SKM-1 treated with dmso at 0.1 percent for 144 hours (cell line): Measurements from ENCODE around the gene ANKIB1.
"Not testable (repeated sequence)": the region's sequence is repeated elsewhere in the genome, so short reads cannot be mapped to it uniquely, and the experiment has no call there.

Experiments used
- DNase-seq: peaks from one replicate; lab custom pipeline; 2025; ENCODE audit not compliant: unreplicated experiment; lab: John Stamatoyannopoulos, UW

The ANKIB1 gene

GRCh38 chr7:92325173-92325572, 79.4 kb downstream of the ANKIB1 start:
- no peak for DNase-seq

GRCh38 chr7:92325858-92326257, 80.1 kb downstream of the ANKIB1 start:
- DNase-seq: no peak

DNA sequence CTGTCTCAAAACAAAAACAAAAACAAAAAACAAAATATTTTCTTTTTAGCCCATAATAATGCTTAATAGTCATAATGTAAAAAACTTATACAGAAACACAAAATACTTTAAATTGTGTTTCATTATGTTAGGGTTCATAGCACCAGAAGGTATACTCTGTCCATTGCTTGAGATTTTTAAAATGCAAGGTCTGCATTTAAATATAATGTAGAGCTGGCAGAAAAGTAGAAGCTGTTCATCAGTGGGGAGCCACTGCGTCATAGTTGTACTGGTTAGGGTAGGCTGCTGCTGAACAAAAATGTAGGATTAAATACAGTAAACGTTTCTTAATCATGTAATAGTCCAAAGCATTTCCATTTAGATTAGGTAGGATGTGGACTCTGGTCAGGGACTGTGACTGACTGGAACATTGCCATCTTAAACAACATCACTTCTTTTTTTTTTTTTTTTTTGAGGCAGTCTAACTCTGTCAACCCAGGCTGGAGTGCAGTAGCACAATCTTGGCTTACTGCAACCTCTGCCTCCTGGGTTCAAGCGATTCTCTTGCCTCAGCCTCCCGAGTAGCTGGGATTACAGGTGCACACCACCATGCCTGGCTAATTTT, 85.2 kb downstream of the ANKIB1 start:
- DNase-seq: no peak

DNA sequence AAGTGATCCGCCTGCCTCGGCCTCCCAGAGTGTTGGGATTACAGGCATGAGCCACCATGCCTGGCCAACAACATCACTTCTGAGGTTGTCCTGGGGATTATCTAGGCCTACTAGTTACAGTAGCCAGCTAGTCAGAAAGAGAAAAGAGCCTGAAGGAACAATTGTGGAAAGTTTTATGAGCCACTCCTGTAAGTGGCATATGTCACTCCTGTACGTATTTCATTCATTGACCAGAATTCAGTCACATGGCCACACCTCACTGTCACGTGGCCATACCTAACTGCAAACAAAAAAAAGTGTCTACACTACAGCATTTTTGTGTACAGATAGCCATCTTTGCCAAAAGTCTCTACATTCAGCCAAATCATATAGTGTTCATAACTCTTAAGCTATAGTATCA, 85.7 kb downstream of the ANKIB1 start:
- DNase-seq: no peak

DNA sequence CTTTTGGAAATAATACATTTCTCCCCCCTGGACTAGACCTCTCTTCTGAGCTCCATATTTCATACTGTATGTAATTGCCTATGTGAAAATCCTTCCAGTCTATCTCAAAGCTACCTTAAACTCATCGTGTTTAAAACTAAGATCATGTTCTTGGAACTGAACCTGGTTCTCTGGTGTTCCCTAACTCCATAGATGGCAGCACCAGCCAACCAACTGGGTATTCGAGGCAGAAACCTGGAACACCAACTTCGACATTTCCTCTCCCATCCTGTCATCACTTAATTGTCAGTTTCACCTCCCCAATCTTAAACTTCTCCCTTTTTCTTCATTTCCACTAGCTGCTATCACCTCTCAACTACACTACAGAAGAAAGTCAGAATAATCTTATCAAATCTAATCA, 87.0 kb downstream of the ANKIB1 start:
- no peak for DNase-seq

GRCh38 chr7:92333866-92334265, 88.1 kb downstream of the ANKIB1 start:
- DNase-seq: no peak

GRCh38 chr7:92335574-92335973, 89.8 kb downstream of the ANKIB1 start:
- DNase-seq: no peak

- no peak for DNase-seq
Observed at GRCh38 chr7:92336662-92337340, 91.0 kb downstream of the ANKIB1 start.

DNA sequence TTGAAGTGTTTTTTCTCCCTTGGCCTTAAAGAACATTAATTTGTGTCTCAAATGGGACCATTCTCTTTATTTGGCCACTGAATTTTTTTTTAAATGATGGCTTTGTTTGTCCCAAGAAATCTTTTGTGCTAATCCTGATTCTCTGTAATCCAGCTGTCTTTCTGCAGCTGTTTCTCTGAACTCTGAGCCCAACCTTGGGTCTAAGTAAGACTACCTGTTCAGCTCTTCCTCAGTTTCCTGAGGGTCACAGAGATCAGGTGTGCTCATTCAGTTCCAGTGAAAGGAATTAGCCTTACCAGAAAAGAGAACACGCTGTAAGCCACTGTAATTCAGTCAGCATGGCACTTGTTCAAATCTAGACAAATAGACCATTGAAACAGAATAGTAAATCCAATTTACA, 94.2 kb downstream of the ANKIB1 start:
- DNase-seq: no peak

GRCh38 chr7:92343714-92344113, 97.9 kb downstream of the ANKIB1 start:
- DNase-seq: no peak

DNA sequence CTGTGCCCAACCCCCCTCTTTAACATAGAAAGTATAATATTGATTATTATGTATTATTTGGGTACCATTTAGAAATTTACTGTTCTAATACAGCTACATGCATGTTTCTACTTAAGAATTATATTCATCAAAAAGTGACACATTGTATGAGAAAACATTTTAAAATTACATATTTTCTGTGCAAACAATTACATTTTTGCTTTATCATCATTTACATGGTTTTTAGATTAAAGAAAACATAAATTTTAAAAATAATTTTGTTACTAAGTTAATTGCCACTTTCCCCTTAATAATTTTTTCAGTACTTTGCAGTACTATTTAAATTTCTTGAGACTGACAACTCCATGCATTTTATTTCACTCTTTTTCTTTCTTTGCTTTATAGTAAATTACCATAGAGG, 106.2 kb downstream of the ANKIB1 start:
- DNase-seq: no peak

GRCh38 chr7:92354214-92354613, 108.4 kb downstream of the ANKIB1 start:
- DNase-seq: no peak

- no peak for DNase-seq
Observed at GRCh38 chr7:92356406-92356805, 110.6 kb downstream of the ANKIB1 start.

DNA sequence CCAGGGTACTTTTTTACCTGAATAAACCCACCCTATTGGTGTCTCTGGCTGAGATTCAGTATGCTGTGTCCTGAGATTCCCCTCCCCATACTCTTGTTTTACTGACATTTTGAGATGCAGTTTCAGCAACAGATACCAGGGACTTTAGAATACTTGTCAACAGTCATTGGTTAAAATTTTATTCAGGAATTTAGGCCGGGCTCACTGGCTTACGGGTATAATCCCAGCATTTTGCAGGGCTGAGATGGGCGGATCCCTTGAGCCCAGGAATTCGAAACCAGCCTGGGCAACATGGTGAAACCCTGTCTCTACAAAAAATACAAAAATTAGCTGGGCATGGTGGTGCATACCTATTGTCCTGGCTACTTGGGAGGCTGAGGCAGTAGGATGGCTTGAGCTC, 111.5 kb downstream of the ANKIB1 start:
- DNase-seq: no peak

- DNase-seq: not testable (repeated sequence)
Observed at GRCh38 chr7:92359179-92359578, 113.4 kb downstream of the ANKIB1 start.

GRCh38 chr7:92359801-92360200, 114.0 kb downstream of the ANKIB1 start:
- DNase-seq: no peak

DNA sequence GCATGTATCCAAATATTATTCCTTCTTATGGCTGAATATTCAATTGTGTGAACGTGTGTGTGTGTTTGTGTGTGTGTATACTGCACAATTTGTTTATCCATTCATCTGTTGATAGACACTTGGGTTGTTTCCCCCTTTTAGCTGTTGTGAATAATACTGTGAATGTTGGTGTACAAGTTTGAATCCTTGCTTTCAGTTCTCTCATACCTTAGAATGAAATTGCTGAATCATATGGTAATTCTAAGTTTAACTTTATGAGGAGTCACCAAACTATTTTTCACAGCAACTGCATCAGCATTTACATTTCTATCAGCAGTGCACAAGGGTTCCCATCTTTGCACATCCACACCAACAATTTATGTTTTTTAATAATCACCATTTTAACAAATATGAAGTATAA, 114.6 kb downstream of the ANKIB1 start:
- no peak for DNase-seq

DNA sequence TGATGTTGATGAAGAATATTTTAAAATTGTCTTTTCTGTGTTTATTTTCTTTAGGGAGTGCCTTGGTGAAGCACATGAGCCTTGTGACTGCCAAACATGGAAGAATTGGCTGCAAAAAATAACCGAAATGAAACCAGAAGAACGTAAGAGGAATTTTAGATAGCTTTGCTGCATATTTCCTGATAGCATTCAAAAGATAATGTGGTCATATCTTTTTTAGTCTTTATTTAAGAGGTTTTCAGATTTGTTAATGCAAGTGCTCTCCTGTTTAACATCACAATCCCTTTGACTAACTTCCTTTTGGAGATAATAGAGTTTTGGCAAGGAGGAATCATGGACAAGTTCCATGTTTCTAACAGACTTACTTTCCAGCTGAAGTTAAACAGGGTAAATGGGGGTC, 116.4 kb downstream of the ANKIB1 start:
- DNase-seq: no peak

- no peak for DNase-seq
Observed at GRCh38 chr7:92366730-92367129, 121.0 kb downstream of the ANKIB1 start.

DNA sequence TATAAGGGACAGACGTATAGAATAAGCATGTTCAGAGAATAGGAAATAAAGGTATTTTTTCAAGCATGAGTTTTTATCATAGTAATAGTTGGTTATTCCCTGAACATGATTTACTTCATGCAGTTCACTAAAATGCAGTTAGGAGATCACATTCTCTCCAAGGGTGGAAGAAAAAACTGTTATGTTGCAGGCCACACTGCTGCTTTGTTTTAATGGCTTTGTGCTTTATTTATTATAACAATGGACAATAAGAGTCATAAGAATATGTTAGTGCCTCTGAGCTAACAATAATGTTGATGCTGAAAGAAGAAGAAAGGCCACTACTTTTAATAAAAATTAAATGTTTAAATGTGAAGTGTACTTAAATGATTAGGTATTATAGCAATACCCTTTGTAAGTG, 123.0 kb downstream of the ANKIB1 start:
- DNase-seq: no peak

DNA sequence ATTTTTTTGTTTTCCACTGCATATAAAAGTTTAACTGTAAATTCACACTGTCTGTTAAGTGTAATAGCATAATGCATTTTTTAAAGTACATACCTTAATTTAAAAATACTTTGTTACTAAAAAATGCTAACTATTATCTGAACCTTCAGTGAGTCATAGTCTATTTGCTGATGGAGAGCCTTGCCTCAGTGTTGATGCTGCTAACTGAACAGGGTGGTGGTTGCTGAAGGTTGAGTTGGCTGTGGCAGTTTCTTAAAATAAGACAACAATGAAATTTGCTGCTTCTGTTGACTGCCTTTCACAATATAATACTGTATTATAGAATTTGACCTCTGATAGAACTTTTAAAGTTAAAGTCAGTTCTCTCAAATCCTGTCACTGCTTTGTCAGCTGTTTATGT, 129.2 kb downstream of the ANKIB1 start:
- DNase-seq: no peak

GRCh38 chr7:92391071-92391470, 145.3 kb downstream of the ANKIB1 start:
- no peak for DNase-seq

DNA sequence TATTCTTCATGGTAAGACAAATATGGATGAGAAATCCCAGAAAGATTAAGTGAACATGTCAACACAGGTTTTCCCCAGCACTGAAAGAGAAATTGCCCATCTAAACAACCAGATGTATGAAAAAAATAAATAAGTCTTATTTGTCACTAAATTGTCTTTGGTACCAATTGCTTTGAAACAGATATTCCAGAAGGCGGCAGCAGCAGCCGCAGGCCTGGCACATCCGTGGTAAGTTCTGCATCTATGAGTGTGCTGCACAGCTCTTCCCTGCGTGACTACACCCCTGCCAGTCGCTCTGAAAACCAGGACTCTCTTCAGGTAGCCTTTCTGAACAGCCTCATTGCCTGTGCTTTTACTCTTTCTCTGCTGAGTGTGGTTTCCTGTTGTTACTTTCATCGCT, 151.8 kb downstream of the ANKIB1 start:
- no peak for DNase-seq
